Measurements from ENCODE around the gene TBC1D14.

TBC1D14 gene

DNA sequence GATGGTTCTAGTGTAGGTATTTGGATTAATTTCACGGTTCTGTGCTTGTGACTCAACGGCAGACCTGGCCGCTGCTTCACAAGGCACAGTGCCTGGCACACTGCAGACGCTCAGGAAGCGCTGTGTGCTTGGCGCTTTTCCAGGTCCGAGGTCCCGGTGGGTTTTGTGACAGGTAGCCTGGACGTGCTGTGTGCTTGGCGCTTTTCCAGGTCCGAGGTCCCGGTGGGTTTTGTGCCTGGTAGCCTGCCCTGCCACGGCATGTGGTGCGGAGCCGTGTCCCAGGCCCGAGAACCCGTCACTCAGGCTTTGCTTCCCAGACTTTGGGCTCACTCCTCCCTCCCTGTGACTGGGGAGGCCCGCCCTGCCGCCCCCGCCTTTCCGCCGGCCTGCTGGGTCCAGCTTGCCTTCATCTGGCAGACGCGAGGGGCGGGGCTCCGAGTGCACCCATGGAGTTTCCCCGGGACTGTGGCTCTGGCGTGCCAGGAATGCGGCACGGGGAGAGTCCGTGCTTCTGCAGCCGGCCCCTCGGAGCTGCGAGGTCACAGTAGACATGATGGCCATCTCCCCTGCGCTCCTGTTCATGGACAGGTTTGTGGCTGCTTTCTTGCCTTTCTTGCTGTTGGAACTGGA, 44.2 kb downstream of the TBC1D14 start:
- no peak for DNase-seq (ENCODE audit: low read depth)

- no peak for DNase-seq (ENCODE audit: low read depth)
These were observed 45.8 kb downstream of the TBC1D14 start for GRCh38 chr4:6955261-6955911.

- no peak for DNase-seq (ENCODE audit: low read depth)
These were observed 46.4 kb downstream of the TBC1D14 start for GRCh38 chr4:6956087-6956433.

DNA sequence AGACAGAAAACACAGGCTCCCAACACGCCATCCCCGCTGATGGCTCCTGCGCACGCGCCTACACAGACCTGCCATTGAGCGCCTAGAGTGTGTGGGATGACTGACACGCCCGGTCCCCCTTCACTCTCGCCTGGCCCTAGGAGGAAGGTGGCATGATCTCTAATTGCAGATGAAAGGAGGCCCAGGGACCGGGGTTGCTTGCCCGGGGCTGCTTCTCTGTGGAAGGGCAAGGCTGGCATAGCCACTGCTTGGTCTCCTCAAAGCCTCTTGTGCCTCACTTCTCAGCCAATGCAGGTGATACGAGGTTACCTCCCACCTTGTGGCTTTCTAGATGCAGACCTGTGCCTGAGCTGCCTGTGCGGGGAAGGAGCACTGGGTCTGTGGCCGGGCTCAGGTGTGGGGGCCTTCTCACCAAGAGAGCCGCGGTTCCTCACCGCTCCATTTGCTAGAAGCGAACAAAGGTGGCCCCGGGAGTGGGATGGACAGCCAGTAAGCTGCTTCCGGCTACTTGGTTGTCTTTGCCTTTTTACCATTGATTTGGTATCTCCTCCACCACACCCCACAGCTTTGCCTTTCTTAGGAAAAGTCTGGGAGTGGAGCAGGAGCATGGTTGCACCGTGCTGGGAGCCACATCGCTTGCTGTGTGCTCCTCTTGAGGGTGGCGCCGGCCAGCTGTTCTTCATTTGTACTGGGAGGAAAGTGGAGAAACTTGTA, 47.0 kb downstream of the TBC1D14 start:
- no peak for DNase-seq (ENCODE audit: low read depth)

DNA sequence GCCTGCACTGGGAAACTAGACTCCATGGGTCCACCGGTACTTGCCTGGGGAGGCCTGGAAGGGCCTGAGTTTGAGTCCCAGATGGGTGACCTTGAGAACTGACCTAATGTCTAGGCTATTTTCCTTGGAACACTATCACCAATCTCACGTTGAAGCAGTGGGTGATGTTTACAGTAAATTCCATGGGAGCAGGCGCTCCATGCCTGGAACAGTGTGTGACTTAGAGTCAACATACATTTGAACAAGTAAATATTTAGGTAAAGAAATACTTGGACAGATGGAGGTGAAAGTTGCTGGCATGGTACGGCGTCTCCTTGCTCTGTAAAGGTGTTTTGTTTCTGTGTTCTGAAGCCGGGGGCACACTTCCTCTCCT, 47.5 kb downstream of the TBC1D14 start:
- DNase-seq (ENCODE audit: low read depth), result no peak

GRCh38 chr4:6957994-6958393, 48.4 kb downstream of the TBC1D14 start:
- no peak for DNase-seq (ENCODE audit: low read depth)

DNA sequence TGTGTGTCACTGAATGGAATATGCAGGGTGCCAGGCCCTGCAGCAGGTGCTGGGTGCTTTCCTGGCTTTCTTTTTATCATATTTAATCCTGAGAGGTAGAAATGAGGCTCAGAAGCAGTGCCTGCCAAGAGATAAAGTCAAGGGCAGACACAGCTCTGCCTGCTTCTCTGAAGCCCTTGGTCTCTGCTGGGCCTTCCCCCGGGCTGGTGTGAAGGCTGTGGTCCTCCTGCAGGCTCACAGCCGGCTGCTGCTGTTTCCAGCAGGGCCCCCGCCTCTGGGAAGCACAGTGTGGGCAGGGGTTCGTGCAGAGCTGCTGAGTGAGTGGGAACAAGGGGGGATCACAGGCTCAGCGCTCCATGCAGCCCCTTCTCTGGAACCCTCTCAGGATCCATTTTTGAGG, 49.6 kb downstream of the TBC1D14 start:
- no peak for DNase-seq (ENCODE audit: low read depth)

GRCh38 chr4:6960154-6960553, 50.5 kb downstream of the TBC1D14 start:
- DNase-seq (ENCODE audit: low read depth), result no peak

DNA sequence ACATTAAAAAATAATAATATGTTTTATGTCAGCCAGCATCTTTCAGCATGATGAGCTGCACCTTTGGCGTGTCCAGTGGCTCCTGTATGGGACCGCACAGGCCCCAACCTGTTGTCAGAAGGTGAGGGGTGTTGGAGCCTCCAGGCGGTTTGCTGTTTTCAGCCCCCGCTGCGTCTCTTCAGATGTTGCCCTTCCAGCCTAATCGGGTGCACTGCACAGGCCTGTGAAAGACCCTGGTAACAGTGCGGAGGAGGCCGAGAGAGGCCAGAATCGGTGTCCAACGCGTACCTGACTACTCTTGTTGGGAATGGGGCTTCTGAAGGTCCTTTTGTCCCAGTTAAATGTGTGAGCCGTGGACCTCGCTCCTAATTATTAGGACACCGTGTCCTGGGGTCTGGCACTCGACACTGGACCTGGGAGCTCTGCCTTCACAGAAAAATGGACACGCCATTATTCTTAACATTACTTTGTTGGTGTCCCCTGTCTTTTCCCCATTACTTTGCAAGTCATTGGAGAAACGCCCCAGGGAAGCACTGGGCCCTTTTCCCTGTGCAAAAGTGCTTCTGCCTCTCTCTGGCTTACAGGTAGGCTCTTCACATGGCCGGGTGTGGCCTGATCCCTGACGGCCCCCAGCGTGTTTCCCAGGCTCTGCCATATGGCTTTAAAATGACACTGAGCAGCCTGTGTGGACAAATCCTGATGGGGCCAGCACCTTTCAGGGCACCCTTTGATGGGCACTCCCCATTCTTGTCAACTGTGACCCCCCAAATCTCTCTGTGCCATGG, 51.2 kb downstream of the TBC1D14 start:
- DNase-seq (ENCODE audit: low read depth), result no peak

DNA sequence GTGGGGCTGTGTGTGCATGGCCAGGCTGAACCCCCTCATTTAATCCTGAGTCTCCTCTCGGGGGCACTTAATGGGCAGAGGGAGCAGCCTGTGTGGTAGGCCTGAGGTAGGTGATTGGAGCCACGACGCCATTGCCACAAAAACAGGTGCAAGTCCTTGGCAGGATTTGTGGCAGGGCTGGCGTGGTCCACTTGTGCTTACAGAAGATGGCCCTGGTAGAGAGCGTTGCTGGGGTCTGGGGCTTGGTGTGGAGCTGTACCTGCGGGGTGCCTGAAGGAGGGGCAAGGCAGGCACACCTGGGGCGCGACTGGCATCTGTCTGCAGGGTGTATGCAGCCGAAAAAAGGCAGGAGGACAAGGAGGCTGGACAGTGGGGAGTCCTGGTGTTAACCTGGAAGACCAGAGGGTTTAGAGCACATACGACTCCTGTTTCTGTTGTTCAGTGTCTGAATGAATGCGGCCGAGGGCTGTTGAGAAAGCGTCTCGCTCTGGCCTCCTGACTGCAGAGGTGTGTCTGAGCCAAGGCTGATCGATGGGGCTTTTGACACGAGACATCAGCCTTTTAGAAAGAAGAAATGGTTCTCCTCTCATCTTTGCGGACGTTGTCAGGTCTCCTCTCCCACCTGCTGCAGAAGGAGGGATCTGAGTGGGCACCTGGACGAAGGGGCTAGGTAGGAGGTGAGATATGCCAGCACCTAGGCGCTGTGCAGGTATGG, 52.0 kb downstream of the TBC1D14 start:
- DNase-seq (ENCODE audit: low read depth), result no peak

GRCh38 chr4:6962211-6963041, 52.8 kb downstream of the TBC1D14 start:
- no peak for DNase-seq (ENCODE audit: low read depth)

DNA sequence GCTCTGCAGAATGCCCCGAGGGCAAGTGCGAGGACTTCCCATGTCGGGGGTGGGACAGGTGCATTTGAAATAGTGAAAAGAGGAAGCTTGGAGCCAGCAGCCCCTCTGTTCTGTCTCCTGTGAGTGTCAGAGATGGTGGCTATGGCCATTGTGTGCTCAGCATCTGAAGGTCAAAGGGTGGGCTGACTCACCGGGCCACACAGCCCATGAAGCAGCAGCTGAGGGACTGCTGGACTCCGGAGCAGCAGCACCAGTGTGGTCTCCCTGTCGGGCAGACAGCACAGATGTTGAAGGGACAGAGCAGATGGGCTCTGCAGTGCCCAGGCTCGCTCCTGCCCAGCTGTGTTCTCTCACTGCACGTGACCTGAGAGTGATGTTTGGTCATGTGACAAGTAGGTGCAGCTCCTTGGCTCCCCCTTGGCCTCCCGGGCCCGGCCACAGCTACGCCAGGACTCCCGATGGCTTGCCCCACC, 53.5 kb downstream of the TBC1D14 start:
- no peak for DNase-seq (ENCODE audit: low read depth)

DNA sequence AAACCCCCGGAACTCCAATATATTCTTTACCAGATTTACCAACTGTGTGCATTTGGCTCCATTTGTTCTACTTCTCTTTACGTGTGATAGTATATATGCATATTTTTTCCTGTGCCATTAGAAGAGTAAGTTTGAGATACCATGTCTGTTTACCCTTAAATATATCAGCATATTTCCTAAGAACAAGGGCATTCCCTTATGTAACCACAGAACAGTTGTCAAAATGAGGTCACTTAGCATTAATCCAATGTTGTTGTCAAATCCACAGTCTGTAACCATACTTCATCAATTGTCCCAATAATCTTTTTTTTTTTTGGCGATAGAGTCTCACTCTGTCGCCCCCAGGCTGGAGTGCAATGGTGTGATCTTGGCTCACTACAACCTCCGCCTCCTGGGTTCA, 55.2 kb downstream of the TBC1D14 start:
- no peak for DNase-seq (ENCODE audit: low read depth)

DNA sequence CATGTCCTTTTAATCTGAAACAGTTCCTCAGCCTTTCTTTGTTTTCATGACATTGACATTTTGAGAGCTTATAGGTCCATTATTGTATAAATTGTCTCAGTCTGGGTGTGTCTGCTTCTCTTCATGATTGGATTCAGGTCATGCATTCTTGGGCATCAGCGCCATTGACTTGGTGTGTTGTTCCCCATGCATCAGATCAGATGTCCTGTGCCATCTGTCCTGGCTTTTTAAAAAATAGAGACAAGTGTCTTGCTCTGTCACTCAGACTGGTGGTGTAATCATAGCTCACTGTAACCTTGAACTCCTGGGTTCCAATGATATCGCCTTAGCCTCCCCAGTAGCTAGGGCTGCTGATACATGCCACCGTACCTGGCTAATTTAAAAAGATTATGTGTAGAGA, 55.7 kb downstream of the TBC1D14 start:
- no peak for DNase-seq (ENCODE audit: low read depth)

DNA sequence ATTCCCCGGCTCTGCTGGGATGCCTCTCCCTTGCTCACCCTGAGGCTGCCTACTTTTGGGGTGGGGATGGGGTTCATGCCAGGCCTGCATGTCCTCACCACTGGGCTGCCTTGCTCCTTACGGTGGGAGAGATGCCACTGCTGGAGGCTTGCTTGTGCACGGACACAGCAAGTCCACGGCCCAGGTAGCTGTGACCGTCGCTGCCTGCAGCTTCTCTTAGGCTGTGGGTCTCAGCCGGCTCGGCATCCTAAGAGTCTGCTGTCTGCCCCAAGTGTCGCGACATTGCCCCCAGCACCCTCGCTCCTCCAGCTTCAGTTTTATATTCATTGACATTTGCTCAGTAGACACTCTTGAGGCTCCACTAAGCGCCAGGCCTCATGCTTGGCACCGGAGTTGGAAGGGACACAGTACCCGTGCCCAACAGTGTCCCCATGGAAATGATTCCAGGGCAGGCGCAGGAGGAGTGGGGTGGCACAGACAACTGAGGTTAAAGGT, 58.3 kb downstream of the TBC1D14 start:
- no peak for DNase-seq (ENCODE audit: low read depth)

- DNase-seq (ENCODE audit: low read depth), result no peak
These were observed 58.9 kb downstream of the TBC1D14 start for GRCh38 chr4:6968496-6968895.

- no peak for DNase-seq (ENCODE audit: low read depth)
These were observed 60.5 kb downstream of the TBC1D14 start for GRCh38 chr4:6969826-6970800.

DNA sequence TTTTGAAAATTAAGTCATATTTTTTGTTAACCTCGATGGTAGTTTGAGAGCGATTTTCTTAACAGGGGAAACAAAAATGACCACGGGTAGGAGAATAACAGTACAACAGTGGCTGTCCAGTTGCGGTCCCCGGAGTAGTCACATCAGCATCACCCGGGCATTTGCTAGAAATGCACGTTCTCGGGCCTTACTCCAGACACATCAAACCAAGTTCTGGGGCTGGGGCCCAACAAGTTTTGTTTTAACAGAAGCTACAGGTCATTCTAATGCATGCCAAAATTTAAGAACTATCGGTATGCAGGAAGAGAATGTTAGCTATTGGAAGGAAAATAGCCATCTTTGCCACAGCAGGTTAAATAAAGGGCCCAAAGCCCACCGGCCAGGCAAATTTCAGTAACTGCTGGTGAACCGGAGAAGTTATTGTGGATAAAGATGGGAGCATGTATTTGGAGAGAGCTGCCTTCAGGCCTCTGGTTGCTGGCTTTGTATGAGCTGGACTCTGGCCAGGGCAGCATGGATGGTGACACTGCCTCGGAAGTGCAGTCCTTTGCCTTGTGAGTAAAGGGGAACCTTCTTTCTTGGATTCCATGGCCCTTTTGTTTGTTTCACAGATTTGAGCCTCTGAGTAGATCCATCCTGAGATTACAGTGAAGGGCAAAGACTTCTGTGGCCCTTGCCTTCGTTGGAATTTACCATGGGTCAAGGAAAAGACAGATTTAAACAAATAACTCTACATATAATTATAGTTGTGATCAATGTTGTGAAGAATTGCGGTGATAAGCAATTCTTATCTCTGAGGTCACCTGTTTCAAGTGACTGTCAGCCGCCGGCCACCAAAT, 62.1 kb downstream of the TBC1D14 start:
- DNase-seq (ENCODE audit: low read depth), result no peak

DNA sequence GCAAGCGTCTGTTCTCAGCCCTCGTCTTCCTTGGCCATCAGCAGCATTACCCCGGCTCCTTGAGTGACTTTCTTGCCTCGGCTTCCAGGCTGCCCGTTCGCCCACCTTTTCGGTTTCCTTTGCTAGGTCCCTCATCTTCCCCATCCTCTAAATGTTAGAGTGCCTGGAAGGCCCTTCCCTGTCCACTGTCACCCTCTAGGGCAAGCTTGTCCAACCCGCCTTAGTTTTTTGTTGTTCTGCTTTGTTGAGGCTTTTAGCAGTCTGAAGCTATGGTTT, 62.7 kb downstream of the TBC1D14 start:
- no peak for DNase-seq (ENCODE audit: low read depth)
